ENCODE measurements around the gene PMAIP1.

Gene PMAIP1

DNA sequence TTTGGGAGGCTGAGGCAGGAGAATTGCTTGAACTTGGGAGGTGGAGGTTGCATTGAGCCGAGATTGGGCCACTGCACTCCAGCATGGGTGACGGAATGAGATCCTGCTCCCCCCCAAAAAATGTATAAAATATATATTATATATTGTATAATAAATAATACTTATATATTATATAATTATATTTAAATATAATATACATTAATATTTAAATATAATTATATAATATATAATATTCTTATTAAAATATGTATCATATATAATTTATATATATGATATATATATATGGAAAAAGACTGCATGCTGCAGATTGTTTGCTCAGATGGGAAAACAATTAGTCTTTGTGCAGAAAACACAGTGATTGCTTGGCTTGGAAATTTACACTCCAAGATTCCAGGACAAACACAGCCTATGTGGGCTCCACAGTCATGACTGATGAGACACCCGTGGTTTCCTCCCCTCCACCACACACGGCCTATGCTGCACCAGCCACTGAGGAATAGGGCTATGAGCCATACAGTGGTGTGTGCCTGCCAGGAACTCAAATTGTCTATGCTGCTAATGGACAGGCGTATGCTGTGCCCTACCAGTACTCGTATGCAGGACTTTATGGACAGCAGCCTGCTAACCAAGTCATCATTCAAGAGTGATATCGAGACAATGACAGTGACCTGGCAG is 30.0 kb downstream of the PMAIP1 start:
- TF ChIP-seq, protein P1, sequence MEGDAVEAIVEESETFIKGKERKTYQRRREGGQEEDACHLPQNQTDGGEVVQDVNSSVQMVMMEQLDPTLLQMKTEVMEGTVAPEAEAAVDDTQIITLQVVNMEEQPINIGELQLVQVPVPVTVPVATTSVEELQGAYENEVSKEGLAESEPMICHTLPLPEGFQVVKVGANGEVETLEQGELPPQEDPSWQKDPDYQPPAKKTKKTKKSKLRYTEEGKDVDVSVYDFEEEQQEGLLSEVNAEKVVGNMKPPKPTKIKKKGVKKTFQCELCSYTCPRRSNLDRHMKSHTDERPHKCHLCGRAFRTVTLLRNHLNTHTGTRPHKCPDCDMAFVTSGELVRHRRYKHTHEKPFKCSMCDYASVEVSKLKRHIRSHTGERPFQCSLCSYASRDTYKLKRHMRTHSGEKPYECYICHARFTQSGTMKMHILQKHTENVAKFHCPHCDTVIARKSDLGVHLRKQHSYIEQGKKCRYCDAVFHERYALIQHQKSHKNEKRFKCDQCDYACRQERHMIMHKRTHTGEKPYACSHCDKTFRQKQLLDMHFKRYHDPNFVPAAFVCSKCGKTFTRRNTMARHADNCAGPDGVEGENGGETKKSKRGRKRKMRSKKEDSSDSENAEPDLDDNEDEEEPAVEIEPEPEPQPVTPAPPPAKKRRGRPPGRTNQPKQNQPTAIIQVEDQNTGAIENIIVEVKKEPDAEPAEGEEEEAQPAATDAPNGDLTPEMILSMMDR (IDR thresholded peaks at IDR 0.05; ENCODE audit: unreplicated experiment in 3 of 3) = no peak
- Mint-ChIP-seq H3K36me3 (ENCODE audit: low read depth) (no peaks in the 10 kb centered on the region), H3K4me1 (peaks cover 12% of the 10 kb centered on the region), H3K27ac (no peak overlapping the region), H3K4me3 (no peak overlapping the region), H3K27me3 (ENCODE audit: low read depth) (no peaks in the 10 kb centered on the region), H3K9me3 (no peaks in the 10 kb centered on the region)

DNA sequence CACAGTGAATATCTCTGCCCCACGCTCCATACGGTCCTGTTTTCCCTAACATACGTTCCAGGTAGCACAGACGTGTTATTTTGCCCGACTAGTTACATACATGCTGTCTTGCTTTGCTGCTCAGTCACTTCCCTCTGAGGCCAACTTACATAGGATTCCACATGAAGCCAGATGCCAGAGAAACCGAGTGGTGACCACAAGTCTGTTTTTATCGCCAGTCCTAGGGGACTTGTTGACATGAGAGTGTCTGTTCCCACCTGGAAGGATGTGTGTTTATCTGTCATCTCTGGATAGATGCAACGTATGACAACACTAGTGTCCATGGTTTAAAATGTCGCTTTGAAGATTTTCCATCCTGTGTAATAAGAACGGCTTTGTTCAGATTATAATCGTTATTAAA is 32.6 kb downstream of the PMAIP1 start:
- H3K36me3 Mint-ChIP-seq (ENCODE audit: low read depth) = no peaks in the 10 kb centered on the region
- H3K9me3 Mint-ChIP-seq = no peaks in the 10 kb centered on the region
- TF ChIP-seq, protein P1 (IDR thresholded peaks at IDR 0.05; ENCODE audit: unreplicated experiment in 3 of 3) = no peak
- no peak overlapping the region for H3K27ac Mint-ChIP-seq
- H3K4me3 Mint-ChIP-seq = no peak overlapping the region
- H3K27me3 Mint-ChIP-seq (ENCODE audit: low read depth) = peaks cover 3% of the 10 kb centered on the region
- H3K4me1 Mint-ChIP-seq = peaks cover 7% of the 10 kb centered on the region

DNA sequence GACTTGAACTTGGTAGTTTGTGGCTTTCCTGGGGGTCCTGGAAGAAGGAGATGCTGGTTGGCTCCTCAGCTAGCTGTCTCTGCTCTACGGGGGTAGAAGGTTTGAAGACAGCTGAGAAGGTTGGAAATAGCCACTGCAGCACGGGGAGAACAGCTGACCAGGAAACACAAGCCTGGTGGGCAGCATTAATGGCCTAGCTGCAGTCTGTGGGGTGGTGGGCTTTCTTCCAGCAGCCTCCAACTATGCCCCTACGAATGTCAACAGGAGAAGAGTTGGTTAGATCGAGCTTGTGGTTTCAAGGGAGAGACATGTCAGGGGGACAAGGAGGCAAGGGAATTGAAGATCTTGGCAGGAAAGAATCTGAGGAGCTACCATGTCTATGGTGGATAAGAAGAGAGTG is 38.9 kb downstream of the PMAIP1 start:
- Mint-ChIP-seq H3K27me3 (ENCODE audit: low read depth) (peaks cover 3% of the 10 kb centered on the region), H3K36me3 (ENCODE audit: low read depth) (no peaks in the 10 kb centered on the region), H3K9me3 (no peaks in the 10 kb centered on the region), H3K4me3 (peak overlapping the region in 2 of 3 experiments; percentile 54 to 72), H3K27ac (peak overlapping the region in 2 of 3 experiments; percentile 2 to 56), H3K4me1 (peaks cover 7% of the 10 kb centered on the region)
- TF ChIP-seq, protein P1 (IDR thresholded peaks at IDR 0.05; ENCODE audit: unreplicated experiment in 3 of 3) = no peak

DNA sequence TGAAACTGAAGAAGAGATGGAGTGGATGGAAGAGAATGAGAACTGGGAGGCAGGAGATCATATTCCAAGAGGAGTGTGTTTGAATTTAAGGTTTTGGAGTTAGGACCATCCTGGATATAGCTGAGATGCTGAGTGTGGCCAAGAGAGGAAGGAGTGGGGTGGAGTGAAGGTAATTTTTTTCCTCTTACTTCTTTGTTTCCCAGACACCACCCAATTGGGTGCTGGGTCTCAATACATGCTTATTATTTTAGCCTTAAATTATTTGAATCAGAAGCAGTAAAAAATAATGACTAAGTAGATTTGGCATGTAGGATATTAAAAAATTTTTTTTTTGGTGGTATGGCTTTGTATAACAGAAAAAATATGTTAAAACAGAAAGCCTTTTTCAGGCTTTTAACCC is 39.3 kb downstream of the PMAIP1 start:
- TF ChIP-seq, protein P1 (IDR thresholded peaks at IDR 0.05; ENCODE audit: unreplicated experiment in 3 of 3) = no peak
- H3K27ac Mint-ChIP-seq = peak overlapping the region in 2 of 3 experiments; percentile 2 to 56
- peaks cover 7% of the 10 kb centered on the region for H3K4me1 Mint-ChIP-seq

DNA sequence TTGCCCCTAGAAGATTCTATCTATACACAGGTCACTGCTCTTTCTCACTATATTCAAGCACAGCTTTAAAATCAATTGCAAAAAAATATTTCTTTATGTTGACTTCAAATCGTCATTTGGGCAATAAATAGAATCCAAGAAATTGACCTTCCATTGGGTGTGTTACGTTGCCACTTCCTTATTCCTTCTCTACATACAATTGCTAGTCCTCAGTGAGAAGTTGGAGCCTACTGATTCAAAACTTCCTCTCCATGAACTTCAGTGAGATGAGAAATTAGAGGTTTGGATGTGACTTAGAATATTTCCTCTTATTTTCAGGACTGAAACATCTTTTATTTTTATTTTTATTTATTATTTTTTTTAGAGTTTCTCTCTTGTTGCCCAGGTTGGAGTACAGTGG is 40.3 kb downstream of the PMAIP1 start:
- Mint-ChIP-seq H3K27me3 (ENCODE audit: low read depth) (peaks cover 3% of the 10 kb centered on the region), H3K36me3 (ENCODE audit: low read depth) (no peaks in the 10 kb centered on the region), H3K9me3 (no peaks in the 10 kb centered on the region), H3K4me3 (peak overlapping the region in 2 of 3 experiments; percentile 16 to 75), H3K27ac (no peak overlapping the region), H3K4me1 (peaks cover 7% of the 10 kb centered on the region)
- TF ChIP-seq, protein P1 (IDR thresholded peaks at IDR 0.05; ENCODE audit: unreplicated experiment in 3 of 3) = no peak

More for the DNA sequence above, 39.3 kb downstream of the PMAIP1 start:
- H3K36me3 Mint-ChIP-seq (ENCODE audit: low read depth) = no peaks in the 10 kb centered on the region
- H3K4me3 Mint-ChIP-seq = peak overlapping the region in 2 of 3 experiments; percentile 54 to 72
- H3K9me3 Mint-ChIP-seq = no peaks in the 10 kb centered on the region
- H3K27me3 Mint-ChIP-seq (ENCODE audit: low read depth) = peaks cover 3% of the 10 kb centered on the region

DNA sequence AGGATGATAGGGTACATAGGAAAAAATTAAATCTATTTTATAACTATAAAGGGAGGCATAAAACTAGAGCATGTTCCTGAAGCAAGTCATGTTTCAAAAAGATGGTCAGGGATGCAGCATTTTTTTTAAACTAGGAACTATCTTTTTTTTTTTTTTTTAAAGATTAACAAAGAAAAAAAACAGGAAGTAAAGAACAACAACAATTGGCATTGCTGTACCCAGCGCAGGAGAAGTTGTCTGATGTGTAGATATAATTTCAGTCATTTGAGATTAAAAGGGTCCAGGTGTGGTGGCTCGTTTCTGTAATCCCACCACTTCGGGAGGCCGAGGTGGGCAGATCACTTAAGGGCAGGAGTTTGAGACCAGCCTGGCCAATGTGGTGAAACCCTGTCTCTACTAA is 41.5 kb downstream of the PMAIP1 start:
- H3K27ac Mint-ChIP-seq = no peak overlapping the region
- no peaks in the 10 kb centered on the region for H3K27me3 Mint-ChIP-seq (ENCODE audit: low read depth)
- H3K36me3 Mint-ChIP-seq (ENCODE audit: low read depth) = no peaks in the 10 kb centered on the region
- H3K4me1 Mint-ChIP-seq = peaks cover 7% of the 10 kb centered on the region
- H3K4me3 Mint-ChIP-seq = no peak overlapping the region
- no peaks in the 10 kb centered on the region for H3K9me3 Mint-ChIP-seq
- TF ChIP-seq, protein P1 (IDR thresholded peaks at IDR 0.05; ENCODE audit: unreplicated experiment in 3 of 3) = no peak
